ENCODE measurements around the gene CATSPERD.
"Not testable (repeated sequence)": the region's sequence is repeated elsewhere in the genome, so short reads cannot be mapped to it uniquely, and the experiment has no call there.

CATSPERD gene

DNA sequence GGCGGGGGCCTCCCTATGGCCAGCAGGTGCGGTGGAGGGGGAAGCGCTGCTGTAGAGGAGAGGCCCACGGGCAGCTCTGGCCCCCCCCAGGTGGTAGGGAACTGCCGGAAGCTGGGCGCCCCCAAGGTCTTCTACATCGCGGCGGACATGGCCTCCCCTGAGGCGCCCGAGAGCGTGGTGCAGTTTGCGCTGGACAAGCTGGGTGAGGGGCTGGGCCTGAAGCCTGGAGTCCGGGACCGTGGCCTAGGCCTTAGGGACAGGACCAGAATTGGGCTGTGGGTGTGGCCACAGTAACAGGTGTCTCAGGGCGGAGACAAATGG, 34.2 kb upstream of the CATSPERD start:
- DNase-seq (ENCODE audit: low read depth in 2 of 3, low spot score in 1 of 3), result no peak

DNA sequence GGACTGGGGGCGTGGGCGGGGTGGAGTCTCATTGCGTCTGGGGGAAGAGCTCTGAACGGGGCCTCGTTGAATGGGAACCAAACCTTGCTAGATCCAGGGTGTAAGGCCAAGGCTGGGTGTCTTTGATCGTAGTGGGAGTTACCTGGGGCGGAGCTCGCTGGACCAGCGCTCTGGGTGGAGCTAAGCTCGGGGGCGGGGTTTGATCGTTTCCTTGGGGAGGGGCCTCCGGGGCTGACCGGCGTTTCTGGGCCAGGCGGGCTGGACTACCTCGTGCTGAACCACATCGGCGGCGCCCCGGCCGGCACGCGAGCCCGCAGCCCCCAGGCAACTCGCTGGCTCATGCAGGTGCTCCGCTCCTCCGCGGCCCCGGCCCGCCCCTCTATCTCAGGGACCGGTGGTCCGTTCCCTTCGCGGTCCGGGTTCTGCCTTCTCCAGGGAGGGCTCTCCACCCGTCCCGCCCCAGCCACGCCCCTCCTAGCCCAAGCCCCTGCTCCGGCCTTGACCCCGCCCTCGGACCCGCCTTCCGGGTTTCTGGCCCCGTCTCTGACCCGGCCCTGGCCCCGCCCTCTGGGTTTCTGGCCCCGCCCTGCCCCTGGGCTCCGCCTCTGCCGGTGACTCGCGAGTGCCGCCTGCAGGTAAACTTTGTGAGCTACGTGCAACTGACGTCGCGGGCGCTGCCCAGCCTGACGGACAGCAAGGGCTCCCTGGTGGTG, 33.6 kb upstream of the CATSPERD start:
- DNase-seq (ENCODE audit: low read depth in 2 of 3, low spot score in 1 of 3), result peak; percentile 98 to 100 (median 100)

DNA sequence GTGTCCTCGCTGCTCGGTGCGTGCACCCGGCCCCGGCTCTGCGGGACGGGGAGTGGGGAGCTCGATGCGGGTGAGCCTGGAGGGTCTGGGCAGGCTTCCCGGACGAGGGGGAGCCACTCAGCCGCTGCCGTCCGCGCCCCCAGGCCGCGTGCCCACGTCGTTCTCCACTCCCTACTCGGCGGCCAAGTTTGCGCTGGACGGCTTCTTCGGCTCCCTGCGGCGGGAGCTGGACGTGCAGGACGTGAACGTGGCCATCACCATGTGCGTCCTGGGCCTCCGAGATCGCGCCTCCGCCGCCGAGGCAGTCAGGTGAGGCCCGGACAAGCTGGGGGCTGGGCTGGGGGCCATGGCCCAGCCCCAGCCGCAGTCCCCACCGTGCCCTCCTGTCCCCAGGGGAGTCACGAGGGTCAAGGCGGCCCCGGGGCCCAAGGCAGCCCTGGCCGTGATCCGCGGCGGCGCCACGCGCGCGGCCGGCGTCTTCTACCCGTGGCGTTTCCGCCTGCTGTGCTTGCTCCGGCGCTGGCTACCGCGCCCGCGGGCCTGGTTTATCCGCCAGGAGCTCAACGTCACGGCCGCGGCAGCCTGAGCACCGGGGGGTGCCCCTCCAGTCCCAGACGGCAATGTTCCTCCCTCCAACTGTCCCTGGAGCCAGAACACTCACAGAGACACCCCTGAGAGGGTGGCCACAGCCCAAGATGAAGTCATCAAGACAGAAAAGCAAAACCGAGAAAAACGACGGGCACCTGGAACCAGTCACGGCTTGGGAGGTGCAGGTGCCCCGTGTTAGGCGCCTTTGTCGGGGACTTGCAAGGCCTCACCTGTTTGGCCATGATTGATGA, 32.9 kb upstream of the CATSPERD start:
- DNase-seq (ENCODE audit: low read depth in 2 of 3, low spot score in 1 of 3), result no peak

DNA sequence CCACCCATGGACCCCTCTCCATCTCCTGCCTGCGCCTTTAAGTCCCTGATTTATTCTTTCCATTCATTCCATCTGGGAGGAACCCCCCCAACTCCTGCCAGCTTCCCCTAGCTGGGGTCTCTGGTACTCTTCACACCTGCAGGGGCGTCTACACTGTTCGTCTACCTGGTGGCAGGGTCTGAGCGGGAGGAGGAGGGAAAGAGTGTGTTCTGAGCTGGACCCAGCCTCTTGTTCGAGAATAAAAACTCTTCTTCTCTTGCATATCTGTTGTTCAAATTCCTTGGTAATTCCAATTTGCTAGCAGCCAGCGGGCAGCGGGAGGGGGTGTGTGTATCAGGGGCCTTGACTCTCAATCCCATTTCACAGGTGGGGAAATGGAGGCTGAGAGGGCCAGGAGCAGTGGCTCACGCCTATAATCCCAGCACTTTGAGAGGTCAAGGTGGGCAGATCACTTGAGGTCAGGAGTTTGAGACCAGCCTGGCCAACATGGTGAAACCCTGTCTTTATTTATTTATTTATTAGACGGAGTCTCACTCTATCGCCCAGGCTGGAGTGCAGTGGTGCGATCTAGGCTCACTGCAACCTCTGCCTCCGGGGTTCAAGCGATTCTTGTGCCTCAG, 32.1 kb upstream of the CATSPERD start:
- DNase-seq (ENCODE audit: low read depth in 2 of 3, low spot score in 1 of 3), result not testable (repeated sequence)

DNA sequence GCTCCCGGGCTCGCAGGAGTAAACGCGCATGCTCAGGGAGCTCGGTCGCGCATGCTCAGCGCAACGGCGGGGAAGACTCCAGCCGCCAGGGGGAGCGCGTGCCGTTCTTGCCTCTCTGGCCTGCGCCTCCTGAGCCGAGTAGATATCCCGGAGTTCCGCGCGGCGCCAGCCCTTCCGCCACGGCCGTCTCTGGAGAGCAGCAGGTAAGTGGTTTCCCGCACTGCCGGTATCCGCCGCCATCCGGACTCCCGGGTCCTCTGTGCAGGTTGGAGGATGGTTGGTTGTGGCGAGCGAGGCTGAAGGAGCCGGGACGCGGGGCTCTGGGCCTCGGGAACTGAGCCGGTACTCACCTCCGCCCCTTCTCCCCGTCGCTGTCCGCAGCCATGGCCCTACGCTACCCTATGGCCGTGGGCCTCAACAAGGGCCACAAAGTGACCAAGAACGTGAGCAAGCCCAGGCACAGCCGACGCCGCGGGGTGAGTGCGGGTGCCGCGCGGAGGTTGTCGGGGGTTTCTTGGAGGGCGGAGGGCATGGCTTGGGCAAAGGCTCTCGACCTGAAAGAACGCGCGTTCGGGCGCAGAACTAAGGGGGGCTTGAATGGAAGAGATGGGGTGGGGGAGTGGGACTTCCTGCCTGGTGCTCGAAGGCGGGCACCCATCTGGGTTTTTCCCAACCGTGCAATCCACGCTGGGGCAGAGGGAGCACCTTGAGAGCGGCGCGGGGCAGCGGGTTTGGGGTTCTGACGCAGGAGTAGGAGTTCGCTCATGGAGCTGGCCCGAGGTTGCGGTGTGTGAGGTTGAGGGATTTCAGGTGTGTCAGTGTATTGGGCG, 30.1 kb upstream of the CATSPERD start, which contains the start of gene RPL36:
RPL36 (plus strand) TSS at position 171 of the 830 bp plus-strand sequence; CDS start at position 384, 213 bp downstream.
- peak; percentile 98 to 99 (median 98) for DNase-seq (ENCODE audit: low read depth in 2 of 3, low spot score in 1 of 3)

DNA sequence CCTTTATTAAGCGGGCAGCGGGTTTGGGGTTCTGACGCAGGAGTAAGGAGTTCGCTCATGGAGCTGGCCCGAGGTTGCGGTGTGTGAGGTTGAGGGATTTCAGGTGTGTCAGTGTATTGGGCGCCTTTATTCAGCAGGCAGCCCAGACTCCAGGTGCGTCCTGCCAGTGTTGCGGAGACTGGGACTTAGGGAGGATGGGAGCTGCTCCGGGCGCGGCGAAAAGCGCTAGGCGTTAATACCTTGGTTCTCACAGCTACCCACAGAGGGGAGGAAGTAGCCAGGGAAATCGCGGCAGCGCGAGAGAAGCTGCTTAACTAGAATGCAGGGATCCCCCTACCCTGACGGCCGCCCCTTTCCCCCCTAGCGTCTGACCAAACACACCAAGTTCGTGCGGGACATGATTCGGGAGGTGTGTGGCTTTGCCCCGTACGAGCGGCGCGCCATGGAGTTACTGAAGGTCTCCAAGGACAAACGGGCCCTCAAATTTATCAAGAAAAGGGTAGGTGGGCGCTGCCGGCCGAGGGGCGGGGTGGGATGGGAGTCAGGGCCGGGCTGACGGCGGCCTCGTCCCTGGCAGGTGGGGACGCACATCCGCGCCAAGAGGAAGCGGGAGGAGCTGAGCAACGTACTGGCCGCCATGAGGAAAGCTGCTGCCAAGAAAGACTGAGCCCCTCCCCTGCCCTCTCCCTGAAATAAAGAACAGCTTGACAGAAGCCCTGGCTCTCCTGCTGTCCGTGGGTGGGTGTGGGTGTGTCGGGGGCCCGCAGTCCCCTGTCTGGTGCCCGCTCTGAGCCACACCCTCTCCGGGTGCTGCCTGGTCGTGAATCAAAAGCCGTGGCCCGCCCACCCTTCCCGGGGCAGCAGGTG, 29.2 kb upstream of the CATSPERD start:
- DNase-seq (ENCODE audit: low read depth in 2 of 3, low spot score in 1 of 3), result peak; percentile 45 to 58 (median 48)

- peak in 1 of 3 donors; percentile 21 for DNase-seq (ENCODE audit: low read depth in 2 of 3, low spot score in 1 of 3)
Observed at GRCh38 chr19:5691822-5692722, 28.4 kb upstream of the CATSPERD start.

DNA sequence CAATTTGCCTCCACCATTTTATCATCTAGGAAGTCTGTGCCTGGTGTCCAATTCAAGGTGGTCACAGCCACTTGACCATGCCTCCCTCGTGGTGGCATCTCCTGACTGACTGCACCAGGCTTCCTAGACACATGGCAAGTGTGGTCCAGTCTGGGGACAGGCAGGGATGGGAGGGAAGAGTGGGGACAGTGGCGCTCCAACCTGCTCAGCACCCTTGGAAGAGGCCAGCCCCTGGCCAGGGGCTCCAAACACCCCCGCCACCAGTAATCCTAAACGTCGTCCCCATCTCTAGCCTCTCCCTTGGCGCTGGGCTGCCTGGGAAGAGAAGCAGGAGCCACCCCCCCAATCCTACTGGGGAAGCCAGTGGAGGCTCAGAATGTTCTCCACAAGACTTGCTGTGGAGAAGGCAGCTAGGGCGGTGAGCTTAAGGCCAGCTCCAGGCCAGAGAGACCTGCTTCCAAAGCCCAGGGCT, 27.7 kb upstream of the CATSPERD start:
- no peak for DNase-seq (ENCODE audit: low read depth in 2 of 3, low spot score in 1 of 3)

DNA sequence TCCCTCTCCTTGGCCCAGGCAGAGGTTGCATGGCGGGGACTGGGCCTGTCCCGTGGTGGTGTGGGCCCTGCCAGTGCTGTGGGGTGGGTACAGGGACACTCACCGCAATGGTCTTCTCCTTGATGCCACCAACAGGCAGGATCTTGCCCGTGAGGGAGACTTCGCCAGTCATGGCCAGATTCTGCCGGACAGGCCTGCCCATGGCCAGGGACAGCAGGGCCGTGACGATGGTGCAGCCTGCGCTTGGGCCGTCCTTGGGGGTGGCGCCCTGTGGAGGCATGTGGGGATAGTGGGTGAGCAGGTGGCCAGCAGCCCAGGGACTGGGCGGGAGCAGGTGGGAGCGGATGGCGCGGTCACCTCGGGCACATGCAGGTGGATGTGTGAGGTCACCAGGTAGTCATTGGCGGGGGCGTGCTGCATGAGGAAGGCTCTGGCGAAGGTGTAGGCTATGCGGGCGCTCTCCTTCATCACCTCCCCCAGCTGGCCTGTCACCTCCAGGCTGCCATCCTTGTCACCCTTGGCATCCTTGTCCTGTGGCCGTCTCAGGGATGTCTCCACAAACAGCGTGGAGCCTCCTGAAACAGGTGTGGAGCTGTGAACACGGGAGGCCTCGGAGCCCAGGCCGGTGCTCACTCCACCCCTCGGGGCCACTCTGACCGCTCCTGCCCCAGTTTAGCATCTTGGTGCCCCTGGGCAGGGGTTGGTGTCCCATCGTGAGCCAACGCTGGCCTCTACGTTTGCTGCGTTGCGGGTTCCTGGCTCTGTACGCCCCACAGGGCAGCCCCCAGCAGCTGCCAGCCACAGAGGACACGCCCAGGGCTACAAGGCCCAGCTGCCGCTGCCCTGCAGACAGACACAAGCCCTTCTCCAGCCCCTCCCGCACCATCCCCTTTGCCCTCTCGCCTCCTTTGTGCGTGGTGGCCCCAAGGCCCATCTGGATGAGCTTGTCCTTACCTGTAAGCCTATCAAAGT, 27.0 kb upstream of the CATSPERD start:
- no peak for DNase-seq (ENCODE audit: low read depth in 2 of 3, low spot score in 1 of 3)

DNA sequence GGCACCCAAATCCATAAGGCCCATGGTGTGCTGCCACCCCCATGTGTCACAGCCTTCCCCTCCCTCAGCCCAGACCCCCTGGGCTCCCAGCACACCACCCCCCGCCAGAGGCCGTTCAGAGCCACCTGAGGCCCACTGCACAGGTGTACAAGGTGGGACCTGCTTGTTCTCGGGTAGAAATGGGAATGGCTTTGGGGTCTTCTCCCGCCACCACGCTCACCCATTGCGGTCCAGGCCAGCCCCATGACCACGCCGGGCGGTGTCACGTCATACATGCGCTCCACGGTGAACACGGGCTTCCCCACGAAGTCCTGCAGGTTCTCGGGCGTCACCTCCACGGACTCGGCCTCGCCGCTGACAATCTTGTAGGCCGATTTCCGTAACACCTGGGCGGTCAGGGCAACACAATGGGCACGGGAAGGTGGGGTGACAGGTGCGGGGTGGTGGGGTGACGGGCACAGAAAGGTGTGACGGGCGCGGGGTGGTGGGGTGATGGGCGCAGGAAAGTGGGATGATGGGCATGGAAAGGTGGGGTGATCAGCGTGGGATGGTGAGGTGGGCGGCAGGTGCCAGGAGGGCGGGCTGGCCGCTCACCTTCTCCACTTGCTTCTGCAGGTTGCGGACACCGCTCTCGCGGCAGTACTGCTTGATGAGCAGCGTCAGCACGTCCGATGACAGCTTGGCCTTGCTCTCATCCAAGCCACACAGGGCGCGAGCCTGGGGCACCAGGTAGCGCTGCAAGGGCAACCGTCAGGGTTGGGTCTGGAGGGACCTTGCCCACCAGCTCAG, 26.1 kb upstream of the CATSPERD start:
- no peak for DNase-seq (ENCODE audit: low read depth in 2 of 3, low spot score in 1 of 3)

GRCh38 chr19:5694956-5695648, 25.3 kb upstream of the CATSPERD start:
- no peak for DNase-seq (ENCODE audit: low read depth in 2 of 3, low spot score in 1 of 3)

GRCh38 chr19:5695649-5696195, 24.7 kb upstream of the CATSPERD start:
- DNase-seq (ENCODE audit: low read depth in 2 of 3, low spot score in 1 of 3), result no peak

- DNase-seq (ENCODE audit: low read depth in 2 of 3, low spot score in 1 of 3), result no peak
Observed at GRCh38 chr19:5696196-5697021, 24.0 kb upstream of the CATSPERD start.

DNA sequence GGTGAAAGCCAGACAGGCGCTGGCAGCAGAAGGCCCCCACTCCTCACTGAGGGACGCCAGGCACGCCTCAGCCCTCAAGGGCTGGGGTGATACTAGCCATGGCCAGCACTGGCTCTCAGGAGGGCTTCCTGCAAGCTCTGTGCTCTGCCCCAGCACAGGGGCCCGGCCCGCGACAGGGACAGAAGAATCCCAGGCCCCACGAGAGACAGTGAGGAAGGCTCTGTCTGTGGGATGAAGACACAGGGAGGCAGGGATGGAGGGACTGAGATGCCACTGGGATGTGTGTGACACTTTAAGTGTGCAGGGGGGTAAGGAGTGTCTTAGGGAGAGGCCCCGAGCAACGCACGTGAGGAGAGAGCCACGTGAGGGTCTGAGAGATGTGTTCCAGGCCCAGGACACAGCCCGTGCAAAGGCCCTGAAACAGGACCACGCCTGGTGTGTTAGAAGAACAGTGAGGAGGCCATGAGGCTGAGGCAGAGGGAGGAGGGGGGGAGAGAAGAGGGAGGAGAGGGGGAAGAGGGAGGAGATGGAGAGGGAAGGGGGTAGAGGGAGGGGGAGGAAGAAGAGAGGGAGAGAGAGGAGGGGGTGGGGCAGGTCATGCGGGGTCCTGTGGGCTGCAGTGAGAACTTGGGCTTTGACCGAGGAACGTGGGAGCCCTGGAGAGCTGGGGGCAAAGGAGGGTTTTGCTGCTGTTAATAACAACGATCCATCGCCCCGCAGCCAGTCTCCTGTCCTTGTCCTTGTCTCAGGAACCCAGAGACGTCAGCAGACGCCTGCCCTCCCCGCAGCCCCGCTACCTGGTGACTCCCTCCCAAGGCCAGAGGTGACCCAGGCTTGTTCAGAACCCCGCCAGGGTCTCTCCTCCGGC, 23.2 kb upstream of the CATSPERD start:
- DNase-seq (ENCODE audit: low read depth in 2 of 3, low spot score in 1 of 3), result no peak
